Transverse colon (tissue), 4 donors: ENCODE results near the gene PUS7.

Experiments
- EP300 ChIP-seq: sonication (generic); formaldehyde crosslinking; IDR thresholded peaks from one replicate; pipeline ENCODE4 v1.6.1; 2017; ENCODE audit warnings: antibody characterized with exemption, low read depth
- POLR2A ChIP-seq: fragments of 450-650 bp; IDR thresholded peaks from one replicate; pipeline ENCODE4 v1.6.1; 2016; ENCODE audit warnings: antibody characterized with exemption, mild to moderate bottlenecking, moderate library complexity
- POLR2AphosphoS5 ChIP-seq, 3 donors: sonication (generic); formaldehyde crosslinking; IDR thresholded peaks; one replicate each; pipeline ENCODE4 v1.6.1; 2016; ENCODE audit warnings: antibody characterized with exemption in 3 of 3
- TF ChIP-seq, protein P1 (sequence below), 5 experiments: fragments of 200-600 bp in 3 of 5; fragments of 450-650 bp in 2 of 5; sonication (generic) in 3 of 5; IDR thresholded peaks; 1 replicate in 2 of 5; 2 replicates in 3 of 5; pipeline ENCODE4 v1.5.1; 2016 to 2017; ENCODE audit warnings: antibody characterized with exemption in 5 of 5, inconsistent platforms in 3 of 5, mild to moderate bottlenecking in 2 of 5, moderate library complexity in 1 of 5

DNA sequence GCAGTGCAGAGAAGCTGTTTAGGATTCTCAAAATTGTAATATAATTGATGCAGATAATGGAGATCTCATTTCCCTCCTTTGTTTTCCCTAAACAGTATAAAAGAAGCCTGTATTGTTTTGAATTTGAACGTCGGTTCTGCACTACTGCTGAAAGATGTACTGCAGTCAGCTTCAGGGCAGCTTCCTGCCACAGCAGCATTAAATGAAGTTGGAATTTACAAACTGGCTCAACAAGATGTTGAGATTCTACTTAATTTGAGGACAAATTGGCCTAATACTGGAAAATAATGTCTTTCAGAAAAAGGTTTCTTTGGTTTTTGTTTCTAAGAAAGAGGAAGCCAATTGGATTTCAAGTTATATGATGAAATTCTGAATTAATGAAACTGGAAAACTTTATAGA lies 45.0 kb upstream of the PUS7 start:
- no peak for TF ChIP-seq EP300
- TF ChIP-seq, protein P1, sequence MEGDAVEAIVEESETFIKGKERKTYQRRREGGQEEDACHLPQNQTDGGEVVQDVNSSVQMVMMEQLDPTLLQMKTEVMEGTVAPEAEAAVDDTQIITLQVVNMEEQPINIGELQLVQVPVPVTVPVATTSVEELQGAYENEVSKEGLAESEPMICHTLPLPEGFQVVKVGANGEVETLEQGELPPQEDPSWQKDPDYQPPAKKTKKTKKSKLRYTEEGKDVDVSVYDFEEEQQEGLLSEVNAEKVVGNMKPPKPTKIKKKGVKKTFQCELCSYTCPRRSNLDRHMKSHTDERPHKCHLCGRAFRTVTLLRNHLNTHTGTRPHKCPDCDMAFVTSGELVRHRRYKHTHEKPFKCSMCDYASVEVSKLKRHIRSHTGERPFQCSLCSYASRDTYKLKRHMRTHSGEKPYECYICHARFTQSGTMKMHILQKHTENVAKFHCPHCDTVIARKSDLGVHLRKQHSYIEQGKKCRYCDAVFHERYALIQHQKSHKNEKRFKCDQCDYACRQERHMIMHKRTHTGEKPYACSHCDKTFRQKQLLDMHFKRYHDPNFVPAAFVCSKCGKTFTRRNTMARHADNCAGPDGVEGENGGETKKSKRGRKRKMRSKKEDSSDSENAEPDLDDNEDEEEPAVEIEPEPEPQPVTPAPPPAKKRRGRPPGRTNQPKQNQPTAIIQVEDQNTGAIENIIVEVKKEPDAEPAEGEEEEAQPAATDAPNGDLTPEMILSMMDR (IDR thresholded peaks at IDR 0.05) = no peak
- no peak for TF ChIP-seq POLR2A
- no peak for TF ChIP-seq POLR2AphosphoS5 (IDR thresholded peaks at IDR 0.05)
